ENCODE measurements around the gene TRIM2. TPM values are rescaled to one million over a fixed set of nuclear protein-coding genes. Genes with fewer than 3 reads are reported as not detected.
A peak's percentile ranks its signal among the peaks of the same experiment; 100 is the strongest.

Gene TRIM2
- polyA plus RNA-seq, 1 donor from 2014 or later: 2.2 TPM

DNA sequence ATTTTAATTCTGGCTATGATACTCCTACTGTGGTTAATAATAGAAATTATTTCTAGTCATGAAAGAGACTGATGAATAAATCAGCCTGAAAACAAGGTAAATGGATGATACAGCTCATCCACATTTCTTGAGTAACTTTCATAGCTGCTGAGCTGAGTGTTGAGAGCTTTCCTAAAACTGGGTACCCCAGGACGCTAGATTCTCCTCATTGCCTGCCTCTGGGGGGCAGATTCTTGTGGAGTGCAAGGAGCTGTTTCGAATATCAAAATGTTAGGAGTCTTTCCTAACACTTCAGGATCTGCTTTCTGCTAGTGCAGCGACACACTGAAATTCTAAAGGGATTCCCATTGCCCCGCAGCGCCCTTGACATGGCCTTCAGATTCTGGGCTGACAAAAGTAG, 142.3 kb downstream of the TRIM2 start:
- no peaks in the 10 kb centered on the region for H3K9me3 Mint-ChIP-seq
- peaks cover 1% of the 10 kb centered on the region for H3K36me3 Mint-ChIP-seq
- no peaks in the 10 kb centered on the region for H3K27me3 Mint-ChIP-seq
- H3K27ac Mint-ChIP-seq: peak overlapping the region in 1 of 3 donors; percentile 75
- H3K4me3 Mint-ChIP-seq: peak overlapping the region in 1 of 4 donors; percentile 9
- peaks cover 14 to 24% (median 18%) of the 10 kb centered on the region in 3 donors for H3K4me1 Mint-ChIP-seq

DNA sequence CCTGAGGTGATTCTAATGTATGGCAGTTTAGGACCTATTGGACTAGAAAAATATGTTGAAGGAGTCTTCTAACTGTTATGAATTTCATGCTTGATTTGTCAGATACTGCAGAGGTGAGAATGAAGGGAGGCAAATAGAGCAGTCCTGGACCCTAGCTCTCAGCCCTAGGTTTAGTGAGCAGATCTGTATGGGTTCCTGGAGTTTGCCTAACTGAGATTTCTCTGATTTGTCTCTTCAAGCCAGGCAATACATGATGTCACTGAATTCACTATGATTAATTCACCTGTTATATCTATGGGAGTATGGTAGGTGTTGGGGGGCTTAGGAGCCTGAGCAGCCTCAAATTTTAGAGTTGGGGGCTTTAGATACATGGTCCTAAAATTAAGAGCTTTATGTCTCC, 142.9 kb downstream of the TRIM2 start:
- peak overlapping the region in 1 of 4 donors; percentile 9 for H3K4me3 Mint-ChIP-seq
- no peaks in the 10 kb centered on the region for H3K9me3 Mint-ChIP-seq
- no peaks in the 10 kb centered on the region for H3K27me3 Mint-ChIP-seq
- peaks cover 1% of the 10 kb centered on the region for H3K36me3 Mint-ChIP-seq
- H3K27ac Mint-ChIP-seq: peak overlapping the region in 1 of 3 donors; percentile 75
- H3K4me1 Mint-ChIP-seq: peaks cover 9 to 20% (median 13%) of the 10 kb centered on the region in 3 donors

- peaks cover 1% of the 10 kb centered on the region for H3K36me3 Mint-ChIP-seq
- H3K27ac Mint-ChIP-seq: no peak overlapping the region
- no peak overlapping the region for H3K4me3 Mint-ChIP-seq
- peaks cover 9 to 20% (median 11%) of the 10 kb centered on the region in 3 donors for H3K4me1 Mint-ChIP-seq
- H3K9me3 Mint-ChIP-seq: no peaks in the 10 kb centered on the region
- no peaks in the 10 kb centered on the region for H3K27me3 Mint-ChIP-seq
Measured at GRCh38 chr4:153348006-153348405, 143.8 kb downstream of the TRIM2 start.

GRCh38 chr4:153349206-153349805, 145.1 kb downstream of the TRIM2 start:
- Mint-ChIP-seq H3K4me3 (peak overlapping the region in 1 of 4 donors; percentile 1), H3K4me1 (peaks cover 6 to 18% (median 11%) of the 10 kb centered on the region in 3 donors), H3K27me3 (no peaks in the 10 kb centered on the region), H3K9me3 (no peaks in the 10 kb centered on the region), H3K36me3 (peaks cover 1% of the 10 kb centered on the region), H3K27ac (no peak overlapping the region)

- Mint-ChIP-seq H3K27ac (no peak overlapping the region), H3K9me3 (no peaks in the 10 kb centered on the region), H3K27me3 (no peaks in the 10 kb centered on the region)
Measured at GRCh38 chr4:153362184-153362583, 157.9 kb downstream of the TRIM2 start.

GRCh38 chr4:153364061-153364460, 159.8 kb downstream of the TRIM2 start:
- H3K27ac Mint-ChIP-seq: no peak overlapping the region
- peaks cover 4 to 8% (median 6%) of the 10 kb centered on the region in 3 donors for H3K4me1 Mint-ChIP-seq
- H3K4me3 Mint-ChIP-seq: no peak overlapping the region
- no peaks in the 10 kb centered on the region for H3K36me3 Mint-ChIP-seq
- no peaks in the 10 kb centered on the region for H3K9me3 Mint-ChIP-seq
- H3K27me3 Mint-ChIP-seq: no peaks in the 10 kb centered on the region

More at GRCh38 chr4:153362184-153362583, 157.9 kb downstream of the TRIM2 start:
- no peak overlapping the region for H3K4me3 Mint-ChIP-seq
- H3K4me1 Mint-ChIP-seq: peaks cover 4 to 8% (median 6%) of the 10 kb centered on the region in 3 donors
- H3K36me3 Mint-ChIP-seq: no peaks in the 10 kb centered on the region

DNA sequence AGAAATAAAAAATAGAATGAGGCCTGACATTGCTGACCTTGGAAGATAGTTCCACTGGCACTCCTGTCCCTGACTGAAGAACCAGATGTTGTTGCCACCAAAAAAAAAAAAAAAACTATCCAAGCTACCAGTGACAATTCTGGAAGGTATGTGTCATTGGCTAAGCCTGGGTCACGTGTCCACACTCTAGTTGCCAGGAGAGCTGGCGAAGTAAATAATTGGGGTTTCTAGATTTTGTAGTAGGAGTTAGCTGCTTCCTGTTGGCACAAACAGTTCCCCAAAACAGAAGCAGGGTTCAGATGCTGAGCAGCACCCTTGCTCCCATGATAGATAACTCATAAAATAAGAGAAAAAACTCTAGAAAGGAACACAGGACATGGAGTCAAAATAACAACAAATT, 160.8 kb downstream of the TRIM2 start:
- no peaks in the 10 kb centered on the region for H3K9me3 Mint-ChIP-seq
- peak overlapping the region in 2 of 3 donors; percentile 7 to 59 for H3K27ac Mint-ChIP-seq
- no peaks in the 10 kb centered on the region for H3K36me3 Mint-ChIP-seq
- H3K27me3 Mint-ChIP-seq: no peaks in the 10 kb centered on the region
- peaks cover 4 to 8% (median 6%) of the 10 kb centered on the region in 3 donors for H3K4me1 Mint-ChIP-seq
- no peak overlapping the region for H3K4me3 Mint-ChIP-seq

DNA sequence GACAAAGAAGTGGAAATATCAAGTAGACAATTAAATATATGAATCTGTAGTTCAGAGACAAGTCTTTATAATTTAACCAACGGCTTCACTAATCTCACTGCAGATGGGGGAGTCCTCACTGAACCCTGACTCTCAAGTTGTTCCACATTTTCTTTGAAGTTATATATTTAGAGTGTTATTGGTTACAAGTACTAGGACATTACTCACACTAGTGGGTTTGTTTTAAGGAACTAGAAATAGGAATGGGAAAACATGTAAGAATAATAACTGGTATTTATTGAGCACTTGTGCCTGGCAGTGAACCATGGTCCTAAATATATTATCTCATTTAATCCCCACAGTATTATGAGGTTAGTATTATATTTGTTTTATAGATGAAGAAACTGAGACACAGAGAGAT, 162.2 kb downstream of the TRIM2 start:
- H3K4me1 Mint-ChIP-seq: peaks cover 4 to 8% (median 6%) of the 10 kb centered on the region in 3 donors
- H3K27ac Mint-ChIP-seq: no peak overlapping the region
- H3K27me3 Mint-ChIP-seq: no peaks in the 10 kb centered on the region
- no peaks in the 10 kb centered on the region for H3K36me3 Mint-ChIP-seq
- H3K9me3 Mint-ChIP-seq: no peaks in the 10 kb centered on the region
- no peak overlapping the region for H3K4me3 Mint-ChIP-seq

DNA sequence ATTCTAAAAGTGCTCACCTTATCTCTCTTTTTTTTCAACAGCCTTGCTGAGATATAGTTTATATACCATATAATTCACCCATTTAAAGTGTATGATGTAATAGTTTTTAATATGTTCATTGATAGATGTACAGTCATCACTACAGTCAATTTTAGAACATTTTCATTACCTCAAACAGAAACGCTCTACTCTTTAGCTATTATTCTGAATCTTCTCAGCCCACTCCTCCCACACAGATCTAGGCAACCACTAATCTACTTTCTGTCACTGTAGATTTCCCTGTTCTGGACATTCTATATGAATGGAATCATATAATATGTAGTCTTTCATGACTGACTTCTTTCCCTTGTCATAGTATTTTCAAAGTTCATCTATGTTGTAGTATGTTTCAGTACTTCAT, 162.8 kb downstream of the TRIM2 start:
- no peaks in the 10 kb centered on the region for H3K36me3 Mint-ChIP-seq
- H3K27ac Mint-ChIP-seq: no peak overlapping the region
- H3K27me3 Mint-ChIP-seq: no peaks in the 10 kb centered on the region
- H3K4me3 Mint-ChIP-seq: no peak overlapping the region
- peaks cover 4 to 8% (median 6%) of the 10 kb centered on the region in 3 donors for H3K4me1 Mint-ChIP-seq
- no peaks in the 10 kb centered on the region for H3K9me3 Mint-ChIP-seq

DNA sequence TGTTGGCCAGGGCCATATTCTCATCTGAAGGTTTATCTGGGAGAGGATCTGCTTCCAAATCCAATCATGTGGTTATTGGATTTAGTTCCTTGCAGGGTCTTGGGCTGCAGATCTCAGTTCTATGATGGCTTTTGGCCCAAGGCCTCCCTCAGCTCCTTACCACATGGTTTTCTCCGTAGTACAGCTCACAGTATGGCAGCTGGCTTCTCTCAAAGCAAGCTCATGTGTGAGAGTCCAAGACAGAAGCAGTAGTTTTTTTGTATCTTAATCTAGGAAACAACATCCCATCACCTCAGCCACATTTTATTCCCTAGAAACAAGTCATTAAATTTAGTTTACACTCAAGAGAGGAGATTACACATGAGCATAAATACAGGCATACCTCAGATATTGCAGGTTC, 164.8 kb downstream of the TRIM2 start:
- H3K4me3 Mint-ChIP-seq: no peak overlapping the region
- peaks cover 4 to 7% (median 6%) of the 10 kb centered on the region in 3 donors for H3K4me1 Mint-ChIP-seq
- no peaks in the 10 kb centered on the region for H3K27me3 Mint-ChIP-seq
- H3K9me3 Mint-ChIP-seq: peaks cover 0 to 9% (median 3%) of the 10 kb centered on the region in 3 donors
- no peaks in the 10 kb centered on the region for H3K36me3 Mint-ChIP-seq
- no peak overlapping the region for H3K27ac Mint-ChIP-seq

- H3K9me3 Mint-ChIP-seq: peaks cover 0 to 11% (median 5%) of the 10 kb centered on the region in 3 donors
- H3K27me3 Mint-ChIP-seq: no peaks in the 10 kb centered on the region
- H3K4me3 Mint-ChIP-seq: no peak overlapping the region
- H3K4me1 Mint-ChIP-seq: no peaks in the 10 kb centered on the region
- H3K36me3 Mint-ChIP-seq: peaks cover 5% of the 10 kb centered on the region
- no peak overlapping the region for H3K27ac Mint-ChIP-seq
Measured at GRCh38 chr4:153371701-153372234, 167.5 kb downstream of the TRIM2 start.

DNA sequence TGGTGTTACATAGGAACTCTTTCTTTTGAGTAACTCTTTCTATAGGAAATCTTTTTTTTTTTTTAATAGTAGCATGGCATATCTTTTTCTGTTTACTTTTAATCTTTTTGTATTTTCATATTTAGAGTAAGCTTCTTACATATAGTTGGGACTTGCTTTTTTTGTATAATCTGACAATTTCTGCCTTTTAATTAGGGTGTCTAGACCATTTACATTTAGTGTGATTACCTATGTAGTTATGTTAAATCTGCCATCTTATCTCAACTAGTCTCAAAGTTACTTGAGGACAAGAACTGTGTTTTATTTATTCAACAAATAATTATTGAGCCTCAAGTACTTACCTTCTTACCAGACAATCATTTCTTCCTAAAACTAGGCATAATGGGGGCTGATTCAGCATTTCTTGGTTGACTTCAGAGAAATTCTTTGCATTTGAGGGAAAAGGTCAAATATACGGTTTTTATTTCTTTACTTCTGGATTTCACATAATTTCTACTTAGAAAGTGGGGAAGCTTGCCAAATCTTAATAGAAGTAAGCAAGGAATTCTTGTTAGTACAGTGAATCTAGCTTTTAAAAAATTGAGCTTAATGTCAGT, 168.8 kb downstream of the TRIM2 start:
- H3K4me3 Mint-ChIP-seq: no peak overlapping the region
- H3K9me3 Mint-ChIP-seq: peaks cover 0 to 11% (median 5%) of the 10 kb centered on the region in 3 donors
- H3K4me1 Mint-ChIP-seq: no peaks in the 10 kb centered on the region
- H3K36me3 Mint-ChIP-seq: peaks cover 5% of the 10 kb centered on the region
- no peaks in the 10 kb centered on the region for H3K27me3 Mint-ChIP-seq
- no peak overlapping the region for H3K27ac Mint-ChIP-seq

DNA sequence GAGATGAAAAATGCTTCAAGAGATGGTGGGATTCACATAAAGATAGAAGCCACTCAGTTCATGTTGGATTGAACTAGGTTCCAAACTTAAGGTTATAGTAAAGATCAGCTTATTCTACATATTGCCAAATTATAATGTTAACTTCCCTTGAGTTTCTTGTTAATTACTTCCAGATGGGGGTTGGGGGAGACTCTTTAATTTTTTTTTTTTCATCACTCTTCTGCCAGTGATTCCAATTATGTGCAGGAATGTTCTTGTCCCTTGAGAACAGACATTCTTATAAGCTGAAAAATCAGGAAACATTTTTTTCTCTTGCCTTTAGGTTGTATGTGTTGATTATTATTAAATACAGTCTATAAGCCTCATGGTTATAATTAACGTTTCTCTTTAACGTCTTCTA, 170.2 kb downstream of the TRIM2 start:
- Mint-ChIP-seq H3K4me1 (peaks cover 2 to 5% (median 5%) of the 10 kb centered on the region in 3 donors), H3K27ac (no peak overlapping the region), H3K27me3 (no peaks in the 10 kb centered on the region), H3K4me3 (no peak overlapping the region), H3K36me3 (peaks cover 5% of the 10 kb centered on the region), H3K9me3 (peaks cover 0 to 11% (median 5%) of the 10 kb centered on the region in 3 donors)

DNA sequence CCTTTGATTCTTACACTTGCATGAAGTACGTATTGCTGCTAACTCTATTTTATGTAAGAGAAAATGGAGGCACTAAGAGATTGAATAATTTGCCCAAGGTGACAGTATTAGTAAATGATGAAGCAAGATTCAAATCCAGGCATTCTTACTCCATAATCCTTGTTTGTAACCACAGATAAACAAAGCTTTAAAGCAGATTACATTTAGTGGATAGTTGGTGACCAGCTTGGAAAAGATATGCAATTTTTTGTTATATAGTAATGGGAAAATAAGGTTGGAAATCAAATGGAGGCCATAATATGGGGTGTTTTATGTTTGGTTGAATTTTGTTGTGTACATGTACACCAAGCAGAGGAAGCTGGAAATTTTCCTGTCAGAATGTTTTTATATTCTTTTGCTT, 171.1 kb downstream of the TRIM2 start:
- H3K36me3 Mint-ChIP-seq: peaks cover 5% of the 10 kb centered on the region

DNA sequence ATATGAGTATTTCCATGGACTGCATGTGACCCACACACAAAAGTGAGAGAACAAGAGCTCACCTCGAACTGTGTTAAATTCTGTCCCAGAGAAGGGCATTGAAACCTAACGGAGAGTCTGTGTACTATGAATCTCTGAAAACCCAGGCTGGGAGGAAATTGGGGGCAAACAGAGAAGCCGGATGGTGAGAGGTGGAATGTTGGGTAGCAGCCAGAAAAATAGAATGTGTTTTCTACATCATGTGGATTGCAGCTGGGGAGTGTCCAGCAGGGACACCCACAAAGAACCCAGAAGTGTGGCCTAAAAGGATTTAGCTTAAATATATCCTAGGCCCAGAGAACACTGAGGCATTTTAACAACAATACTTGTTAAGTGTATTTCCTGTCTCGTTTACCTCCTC, 178.9 kb downstream of the TRIM2 start:
- Mint-ChIP-seq H3K4me1 (peaks cover 2 to 8% (median 5%) of the 10 kb centered on the region in 3 donors), H3K27me3 (no peaks in the 10 kb centered on the region), H3K36me3 (peaks cover 5% of the 10 kb centered on the region), H3K9me3 (no peaks in the 10 kb centered on the region), H3K27ac (no peak overlapping the region), H3K4me3 (no peak overlapping the region)

More for the DNA sequence above, 171.1 kb downstream of the TRIM2 start:
- peaks cover 0 to 11% (median 5%) of the 10 kb centered on the region in 3 donors for H3K9me3 Mint-ChIP-seq
- no peaks in the 10 kb centered on the region for H3K27me3 Mint-ChIP-seq
- peaks cover 2 to 8% (median 5%) of the 10 kb centered on the region in 3 donors for H3K4me1 Mint-ChIP-seq
- H3K4me3 Mint-ChIP-seq: no peak overlapping the region
- no peak overlapping the region for H3K27ac Mint-ChIP-seq
